ENCODE data around the gene PLXNB1.

DNA sequence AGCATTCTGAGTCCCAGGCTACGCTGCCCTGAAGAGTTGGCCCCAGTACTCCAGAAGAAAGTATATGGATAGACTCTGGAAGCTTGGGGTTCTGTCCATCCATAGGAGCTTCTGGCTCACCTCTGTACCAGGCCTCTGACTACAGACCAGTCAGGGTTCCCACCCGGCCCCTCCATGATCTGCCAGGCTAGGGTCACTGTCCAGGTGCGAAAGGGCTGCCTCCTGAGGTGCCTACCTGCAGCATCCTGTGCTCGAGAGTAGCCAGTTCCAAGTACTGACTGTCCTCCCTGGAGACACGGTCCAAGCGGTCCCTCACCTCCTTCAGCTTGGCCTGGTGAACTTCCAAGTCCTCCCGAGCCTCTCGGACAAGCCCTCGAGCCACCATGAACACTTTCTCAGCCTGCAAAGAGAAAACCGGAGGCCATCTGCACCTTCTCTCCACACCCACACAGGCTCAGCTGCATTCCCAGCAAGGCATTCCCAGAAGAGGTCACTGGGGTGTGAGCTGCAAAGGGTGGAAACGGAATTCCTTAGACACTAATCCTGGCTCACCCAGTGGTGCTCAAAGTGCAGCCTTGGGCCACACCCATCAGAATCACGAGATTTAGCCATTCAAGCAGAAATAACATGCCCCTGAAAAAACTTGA, 3.7 kb upstream of the PLXNB1 start:
- TF ChIP-seq, protein P1, sequence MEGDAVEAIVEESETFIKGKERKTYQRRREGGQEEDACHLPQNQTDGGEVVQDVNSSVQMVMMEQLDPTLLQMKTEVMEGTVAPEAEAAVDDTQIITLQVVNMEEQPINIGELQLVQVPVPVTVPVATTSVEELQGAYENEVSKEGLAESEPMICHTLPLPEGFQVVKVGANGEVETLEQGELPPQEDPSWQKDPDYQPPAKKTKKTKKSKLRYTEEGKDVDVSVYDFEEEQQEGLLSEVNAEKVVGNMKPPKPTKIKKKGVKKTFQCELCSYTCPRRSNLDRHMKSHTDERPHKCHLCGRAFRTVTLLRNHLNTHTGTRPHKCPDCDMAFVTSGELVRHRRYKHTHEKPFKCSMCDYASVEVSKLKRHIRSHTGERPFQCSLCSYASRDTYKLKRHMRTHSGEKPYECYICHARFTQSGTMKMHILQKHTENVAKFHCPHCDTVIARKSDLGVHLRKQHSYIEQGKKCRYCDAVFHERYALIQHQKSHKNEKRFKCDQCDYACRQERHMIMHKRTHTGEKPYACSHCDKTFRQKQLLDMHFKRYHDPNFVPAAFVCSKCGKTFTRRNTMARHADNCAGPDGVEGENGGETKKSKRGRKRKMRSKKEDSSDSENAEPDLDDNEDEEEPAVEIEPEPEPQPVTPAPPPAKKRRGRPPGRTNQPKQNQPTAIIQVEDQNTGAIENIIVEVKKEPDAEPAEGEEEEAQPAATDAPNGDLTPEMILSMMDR (conservative IDR thresholded peaks at IDR 0.05): no peak
- no peak for TF ChIP-seq EZH2 (IDR thresholded peaks at IDR 0.05; ENCODE audit: low read depth)

Measured in PC-9 (cell line).